DND-41 (cell line): ENCODE data around the gene C10orf143.

Experiments
- CTCF ChIP-seq: IDR thresholded peaks from 2 replicates; pipeline ENCODE4 v1.5.1; 2012; ENCODE audit warnings: borderline replicate concordance, low read length, moderate library complexity, mild to moderate bottlenecking; ENCODE audit not compliant: poor library complexity, severe bottlenecking; ENCODE audit errors: extremely low read depth
- EZH2 ChIP-seq: IDR thresholded peaks from 3 replicates; pipeline ENCODE4 v1.6.1; 2012; ENCODE audit warnings: borderline replicate concordance, low read depth, mild to moderate bottlenecking, moderate library complexity, low read length, inconsistent platforms; ENCODE audit not compliant: severe bottlenecking

DNA sequence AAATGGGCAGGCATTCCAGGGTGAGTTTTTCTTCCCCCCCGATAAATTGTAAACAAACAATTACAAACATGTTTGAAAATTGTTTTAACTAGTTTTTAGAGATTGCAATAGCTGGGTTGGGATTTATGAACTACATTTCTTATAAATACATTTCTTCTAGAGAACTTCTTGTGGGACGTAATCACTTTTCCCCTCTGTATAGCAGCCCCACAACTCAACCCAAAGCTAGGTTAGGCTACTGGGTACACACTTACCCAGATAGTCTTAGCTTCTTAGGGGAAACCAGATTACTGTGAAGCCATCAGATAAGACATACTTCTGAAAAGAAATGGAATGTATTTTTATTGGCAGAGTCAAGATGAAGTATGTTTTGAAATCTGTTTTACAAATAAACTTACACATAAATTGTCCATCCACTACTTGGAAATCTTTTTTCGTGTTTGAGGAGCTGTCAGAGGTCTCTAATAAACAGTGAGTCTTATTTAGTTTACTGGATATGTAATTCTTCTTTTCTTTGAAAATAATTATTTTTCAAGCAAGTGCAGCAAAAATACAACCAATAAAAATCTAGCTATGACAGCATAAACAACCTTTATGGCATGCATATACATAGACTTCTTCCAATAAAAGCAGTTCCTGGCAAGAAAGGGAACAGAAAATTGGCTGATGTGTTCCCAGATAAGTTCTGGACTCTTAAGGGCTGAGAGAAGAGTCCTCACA is 17.6 kb upstream of the C10orf143 start:
- TF ChIP-seq EZH2 (no peak), CTCF (no peak)
